Measurements from ENCODE around the gene ACSL6. TPM values are rescaled to one million over a fixed set of nuclear protein-coding genes. Genes with fewer than 3 reads are reported as not detected.

ACSL6 gene
- total RNA-seq, 1 experiment from 2014 or later: 4.8 TPM

GRCh38 chr5:132050661-132051552 is 39.4 kb upstream of the ACSL6 start (continued):
- TF ChIP-seq ERG (CRISPR knock-in tag; IDR thresholded peaks at IDR 0.05) (no peak), CTCF (IDR thresholded peaks at IDR 0.05) (no peak), ATF2 (CRISPR knock-in tag; IDR thresholded peaks at IDR 0.05; ENCODE audit: borderline replicate concordance, low read depth) (no peak), ZNF416 (CRISPR knock-in tag; IDR thresholded peaks at IDR 0.05) (no peak)

GRCh38 chr5:132050136-132050535 is 38.7 kb upstream of the ACSL6 start:
- no peaks in the 10 kb centered on the region for H3K9me3 Mint-ChIP-seq
- H3K27me3 Mint-ChIP-seq (ENCODE audit: low read depth): no peaks in the 10 kb centered on the region
- POLR2A ChIA-PET: no interaction called here
- H3K36me3 Mint-ChIP-seq: no peaks in the 10 kb centered on the region
- H3K27ac Mint-ChIP-seq: no peak overlapping the region
- peaks cover 14% of the 10 kb centered on the region for H3K4me1 Mint-ChIP-seq
- no peak for TF ChIP-seq IRF1 (CRISPR knock-in tag; IDR thresholded peaks at IDR 0.05)
- ATAC-seq (no peak), DNase-seq (ENCODE audit: low spot score) (no peak)
- H3K4me3 Mint-ChIP-seq: no peak overlapping the region
- CTCF ChIA-PET: interaction anchor here (2.9 kb wide), 1 partner anchor 13 kb away, joined by 11 read pairs; no protein-coding TSS in a partner anchor

- ATAC-seq (no peak), DNase-seq (ENCODE audit: low spot score) (no peak)
- ChIA-PET CTCF (interaction anchor here (2.9 kb wide), 1 partner anchor 13 kb away, joined by 11 read pairs; no protein-coding TSS in a partner anchor), POLR2A (no interaction called here)
- Mint-ChIP-seq H3K4me1 (peaks cover 14% of the 10 kb centered on the region), H3K9me3 (peaks cover under 1% of the 10 kb centered on the region; the same call in 1 of the 2 replicates), H3K4me3 (no peak overlapping the region), H3K27me3 (ENCODE audit: low read depth) (no peaks in the 10 kb centered on the region), H3K36me3 (no peaks in the 10 kb centered on the region), H3K27ac (no peak overlapping the region)
- TF ChIP-seq NR2C2 (CRISPR knock-in tag; IDR thresholded peaks at IDR 0.05) (no peak), ZSCAN18 (CRISPR knock-in tag; IDR thresholded peaks at IDR 0.05) (no peak), JAZF1 (CRISPR knock-in tag; IDR thresholded peaks at IDR 0.05) (no peak), MXD4 (CRISPR knock-in tag; IDR thresholded peaks at IDR 0.05; ENCODE audit: borderline replicate concordance) (no peak), E2F5 (CRISPR knock-in tag; IDR thresholded peaks at IDR 0.05) (no peak), ZNF671 (CRISPR knock-in tag; IDR thresholded peaks at IDR 0.05) (no peak), ZNF512 (CRISPR knock-in tag; IDR thresholded peaks at IDR 0.05; ENCODE audit: borderline replicate concordance) (no peak), ZBTB21 (CRISPR knock-in tag; IDR thresholded peaks at IDR 0.05; ENCODE audit: borderline replicate concordance) (no peak), RORB (CRISPR knock-in tag; IDR thresholded peaks at IDR 0.05) (no peak), STAT6 (CRISPR knock-in tag; conservative IDR thresholded peaks at IDR 0.05; ENCODE audit: low read depth) (no peak), TEAD4 (CRISPR knock-in tag; IDR thresholded peaks at IDR 0.05) (no peak), SMAD3 (CRISPR knock-in tag; IDR thresholded peaks at IDR 0.05; ENCODE audit: borderline replicate concordance) (no peak), E2F1 (CRISPR knock-in tag; IDR thresholded peaks at IDR 0.05) (no peak)
These were observed 38.1 kb upstream of the ACSL6 start for GRCh38 chr5:132049559-132049958.
